GM21717 (cell line): Measurements from ENCODE around the gene COBLL1.

Experiments used
- ATAC-seq: cut with Tn5 transposase; IDR thresholded peaks from one replicate; pipeline ENCODE4 v1.9.1; 2021; ENCODE audit warnings: mild to moderate bottlenecking, moderate library complexity; ENCODE audit not compliant: unreplicated experiment

The COBLL1 gene

DNA sequence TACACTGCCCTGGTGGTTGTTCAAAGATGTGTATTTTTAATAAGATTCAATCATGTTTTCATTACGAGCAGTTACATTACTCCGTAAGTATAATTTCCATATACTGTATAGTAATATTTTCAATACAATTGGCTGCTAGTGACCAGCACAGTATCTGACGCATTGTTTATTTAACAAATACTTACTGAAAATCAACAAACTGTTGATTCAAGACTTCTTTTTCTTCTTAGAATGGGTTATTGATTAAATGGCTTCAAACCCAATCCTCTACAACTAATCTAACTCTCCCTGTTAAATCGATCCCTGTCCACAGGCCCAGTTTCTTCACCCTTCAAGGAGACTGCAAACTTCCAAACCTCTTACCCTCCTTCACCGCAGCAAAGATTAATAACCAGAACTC is 18.5 kb downstream of the COBLL1 start:
- ATAC-seq = no peak

- no peak for ATAC-seq
These were observed 20.3 kb downstream of the COBLL1 start for GRCh38 chr2:164821338-164821737.

GRCh38 chr2:164818149-164819136 is 23.2 kb downstream of the COBLL1 start:
- ATAC-seq = no peak

DNA sequence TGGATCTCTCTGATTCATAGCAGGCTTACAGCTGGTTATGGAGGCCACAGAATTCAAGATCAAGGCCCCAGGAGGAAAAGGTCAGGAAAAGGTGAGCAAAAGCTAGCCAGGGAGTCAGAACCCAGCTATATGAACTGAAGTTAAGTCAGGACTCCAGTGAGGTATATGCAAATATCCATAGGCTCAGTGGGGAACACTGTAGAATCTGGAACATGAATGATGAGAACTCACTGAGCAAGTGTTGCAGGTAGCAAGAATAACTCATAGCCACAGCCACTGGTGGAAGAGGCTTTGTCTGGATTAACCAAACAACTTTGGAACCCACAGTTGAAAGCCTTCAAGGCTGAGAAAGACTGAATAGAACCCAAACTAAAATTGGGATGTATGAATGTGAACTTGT is 24.7 kb downstream of the COBLL1 start:
- ATAC-seq = no peak

GRCh38 chr2:164816046-164816445 is 25.6 kb downstream of the COBLL1 start:
- no peak for ATAC-seq

DNA sequence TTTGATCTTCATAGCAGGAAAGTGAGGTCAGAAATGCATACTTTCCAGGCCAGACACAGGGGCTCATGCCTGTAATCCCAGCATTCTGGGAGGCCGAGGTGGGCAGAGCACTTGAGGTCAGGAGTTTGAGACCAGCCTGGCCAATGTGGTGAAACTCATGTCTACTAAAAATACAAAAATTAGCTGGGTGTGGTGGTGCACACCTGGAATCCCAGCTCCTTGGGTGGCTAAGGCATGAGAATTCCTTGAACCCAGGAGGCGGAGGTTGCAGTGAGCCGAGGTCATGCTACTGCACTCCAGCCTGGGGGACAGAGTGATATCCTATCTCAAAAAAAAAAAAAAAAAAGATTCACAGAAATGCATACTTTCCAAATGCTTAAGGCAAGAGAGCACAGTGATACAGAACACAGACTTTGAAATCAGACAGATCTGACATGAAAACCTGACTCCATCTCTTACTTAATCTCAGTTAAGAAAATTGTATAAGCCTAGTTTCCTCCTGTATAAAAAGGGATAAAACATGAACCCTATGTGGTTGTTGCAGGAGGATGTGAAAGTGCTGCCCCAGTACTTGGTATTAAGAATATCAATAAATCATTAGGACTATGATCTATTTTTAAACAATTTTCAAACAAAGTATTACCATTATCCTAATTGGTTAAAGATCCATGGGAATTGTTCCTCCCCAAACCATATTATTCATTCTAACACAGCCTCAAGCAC is 26.4 kb downstream of the COBLL1 start:
- no peak for ATAC-seq

DNA sequence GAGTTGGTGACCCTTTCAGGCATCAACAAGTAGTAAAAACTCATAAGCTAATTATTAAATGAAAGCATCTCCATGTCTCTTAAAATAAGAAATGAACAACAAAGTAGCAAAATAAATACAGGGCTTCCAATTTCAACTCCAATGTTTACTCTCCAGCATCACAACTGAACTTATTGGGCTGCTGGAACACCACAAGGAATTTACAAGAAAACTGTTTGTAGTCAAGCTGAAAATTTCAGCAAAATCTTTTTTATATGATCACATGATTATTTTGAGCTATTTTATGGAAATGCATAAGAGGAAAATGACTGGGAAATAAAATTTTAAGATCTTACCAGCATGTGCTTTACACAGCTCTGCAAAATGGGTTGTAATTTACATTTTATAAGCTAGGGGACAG is 28.1 kb downstream of the COBLL1 start:
- ATAC-seq = no peak

GRCh38 chr2:164812378-164812777 is 29.2 kb downstream of the COBLL1 start:
- no peak for ATAC-seq

GRCh38 chr2:164811819-164812218 is 29.8 kb downstream of the COBLL1 start:
- no peak for ATAC-seq

- no peak for ATAC-seq
These were observed 30.8 kb downstream of the COBLL1 start for GRCh38 chr2:164810843-164811242.

- ATAC-seq = no peak
These were observed 32.8 kb downstream of the COBLL1 start for GRCh38 chr2:164808776-164809175.

- no peak for ATAC-seq
These were observed 37.7 kb downstream of the COBLL1 start for GRCh38 chr2:164803776-164804466.

- no peak for ATAC-seq
These were observed 39.4 kb downstream of the COBLL1 start for GRCh38 chr2:164802095-164802707.

DNA sequence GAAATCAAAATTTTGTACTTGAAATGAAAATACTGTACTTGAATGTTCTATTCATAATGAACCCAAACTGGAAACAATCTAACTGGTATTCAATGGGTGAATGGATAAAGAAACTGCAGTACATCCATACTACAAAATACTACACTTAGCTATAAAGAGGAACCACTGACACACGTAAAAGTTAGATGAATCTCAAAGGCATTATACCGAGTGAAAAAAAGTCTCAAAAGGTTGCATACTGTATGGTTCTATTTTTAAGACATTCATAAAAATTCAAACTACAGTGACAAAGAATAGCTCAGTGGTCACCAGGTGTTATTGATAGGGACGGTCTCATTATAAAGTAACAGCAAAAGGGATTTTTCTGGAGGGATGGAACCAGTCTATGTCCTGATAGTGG is 41.1 kb downstream of the COBLL1 start:
- no peak for ATAC-seq

- ATAC-seq = no peak
These were observed 44.0 kb downstream of the COBLL1 start for GRCh38 chr2:164797627-164798026.

- no peak for ATAC-seq
These were observed 44.6 kb downstream of the COBLL1 start for GRCh38 chr2:164796999-164797398.

DNA sequence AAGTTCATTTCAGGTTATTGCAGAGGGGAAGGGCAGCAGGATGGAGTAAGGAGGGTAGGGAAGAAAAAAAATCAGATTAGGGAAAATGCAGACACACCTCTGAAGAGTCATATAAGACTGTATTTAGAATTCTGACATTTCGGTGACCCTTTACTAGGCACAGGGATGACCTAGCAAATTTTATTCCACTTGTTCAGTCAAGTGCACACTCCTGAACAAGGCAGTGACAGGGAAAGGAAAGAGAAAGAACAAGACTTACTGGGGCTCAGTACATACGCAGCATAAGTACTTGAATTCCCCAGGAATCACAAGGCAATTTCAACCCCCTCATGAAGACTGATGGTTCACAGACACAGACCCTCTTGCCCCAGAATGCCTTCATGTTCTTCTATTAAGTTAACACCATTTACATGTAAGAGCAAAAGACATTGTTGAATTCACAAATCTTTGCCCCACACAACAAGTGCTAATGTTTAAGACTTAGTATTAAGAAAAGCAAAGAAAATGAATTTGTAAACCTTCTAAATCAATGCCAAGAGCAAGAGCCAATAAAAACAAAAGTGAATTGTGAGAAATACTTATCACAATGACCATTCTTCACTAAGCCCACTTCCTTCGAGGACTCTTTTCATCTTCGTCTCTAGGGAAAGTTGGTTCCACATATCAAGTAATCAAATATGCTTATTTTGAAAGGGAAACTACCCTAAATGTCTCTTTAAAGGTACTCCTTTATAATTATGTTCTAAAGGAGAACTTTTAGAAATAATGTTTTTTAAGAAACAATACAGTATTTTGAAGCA is 47.0 kb downstream of the COBLL1 start:
- ATAC-seq = no peak

DNA sequence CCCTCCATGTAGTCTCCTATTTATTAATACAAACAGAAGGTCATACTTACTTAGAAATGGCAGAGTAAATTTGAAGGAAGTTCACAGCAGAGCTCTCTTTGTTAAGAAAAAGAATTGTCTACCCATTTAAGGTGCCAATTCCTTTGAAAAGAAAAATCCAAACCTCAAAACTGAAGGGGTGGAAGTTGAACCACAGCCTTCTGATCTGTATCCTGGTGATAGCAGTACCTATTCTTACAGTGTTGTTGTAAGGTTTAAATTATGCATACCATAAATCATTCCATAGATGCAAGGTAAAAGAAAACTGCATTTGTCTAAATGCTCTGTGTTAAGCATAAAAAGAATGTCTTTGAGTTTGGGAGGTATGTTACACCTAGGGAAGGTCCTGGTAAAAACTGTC is 47.6 kb downstream of the COBLL1 start:
- ATAC-seq = no peak

- ATAC-seq = no peak
These were observed 48.1 kb downstream of the COBLL1 start for GRCh38 chr2:164793529-164793928.
